A673 (cell line): Measurements from ENCODE around the gene METTL4.

ENCODE experiments used
- EZH2 ChIP-seq: fragments of 200-600 bp; sonication (generic); IDR thresholded peaks from 2 replicates; pipeline ENCODE4 v1.6.1; 2017; ENCODE audit warnings: borderline replicate concordance, low read depth, mild to moderate bottlenecking, mixed read lengths, antibody characterized with exemption, low read length; ENCODE audit not compliant: poor library complexity, severe bottlenecking
- TF ChIP-seq, protein P1 (sequence below): fragments of 300-800, 200-600 bp; sonication (generic); conservative IDR thresholded peaks from 2 replicates; pipeline ENCODE4 v1.5.1; 2017; ENCODE audit warnings: low read depth, mild to moderate bottlenecking, antibody characterized with exemption, low read length, moderate library complexity, mixed read lengths

GRCh38 chr18:2606335-2606734 lies 35.0 kb upstream of the METTL4 start:
- TF ChIP-seq, protein P1, sequence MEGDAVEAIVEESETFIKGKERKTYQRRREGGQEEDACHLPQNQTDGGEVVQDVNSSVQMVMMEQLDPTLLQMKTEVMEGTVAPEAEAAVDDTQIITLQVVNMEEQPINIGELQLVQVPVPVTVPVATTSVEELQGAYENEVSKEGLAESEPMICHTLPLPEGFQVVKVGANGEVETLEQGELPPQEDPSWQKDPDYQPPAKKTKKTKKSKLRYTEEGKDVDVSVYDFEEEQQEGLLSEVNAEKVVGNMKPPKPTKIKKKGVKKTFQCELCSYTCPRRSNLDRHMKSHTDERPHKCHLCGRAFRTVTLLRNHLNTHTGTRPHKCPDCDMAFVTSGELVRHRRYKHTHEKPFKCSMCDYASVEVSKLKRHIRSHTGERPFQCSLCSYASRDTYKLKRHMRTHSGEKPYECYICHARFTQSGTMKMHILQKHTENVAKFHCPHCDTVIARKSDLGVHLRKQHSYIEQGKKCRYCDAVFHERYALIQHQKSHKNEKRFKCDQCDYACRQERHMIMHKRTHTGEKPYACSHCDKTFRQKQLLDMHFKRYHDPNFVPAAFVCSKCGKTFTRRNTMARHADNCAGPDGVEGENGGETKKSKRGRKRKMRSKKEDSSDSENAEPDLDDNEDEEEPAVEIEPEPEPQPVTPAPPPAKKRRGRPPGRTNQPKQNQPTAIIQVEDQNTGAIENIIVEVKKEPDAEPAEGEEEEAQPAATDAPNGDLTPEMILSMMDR: no peak
- TF ChIP-seq EZH2: no peak
